ENCODE results near the gene GNRH2.

Gene GNRH2

GRCh38 chr20:3093861-3094361 lies 50.5 kb downstream of the GNRH2 start:
- TF ChIP-seq, protein P1, sequence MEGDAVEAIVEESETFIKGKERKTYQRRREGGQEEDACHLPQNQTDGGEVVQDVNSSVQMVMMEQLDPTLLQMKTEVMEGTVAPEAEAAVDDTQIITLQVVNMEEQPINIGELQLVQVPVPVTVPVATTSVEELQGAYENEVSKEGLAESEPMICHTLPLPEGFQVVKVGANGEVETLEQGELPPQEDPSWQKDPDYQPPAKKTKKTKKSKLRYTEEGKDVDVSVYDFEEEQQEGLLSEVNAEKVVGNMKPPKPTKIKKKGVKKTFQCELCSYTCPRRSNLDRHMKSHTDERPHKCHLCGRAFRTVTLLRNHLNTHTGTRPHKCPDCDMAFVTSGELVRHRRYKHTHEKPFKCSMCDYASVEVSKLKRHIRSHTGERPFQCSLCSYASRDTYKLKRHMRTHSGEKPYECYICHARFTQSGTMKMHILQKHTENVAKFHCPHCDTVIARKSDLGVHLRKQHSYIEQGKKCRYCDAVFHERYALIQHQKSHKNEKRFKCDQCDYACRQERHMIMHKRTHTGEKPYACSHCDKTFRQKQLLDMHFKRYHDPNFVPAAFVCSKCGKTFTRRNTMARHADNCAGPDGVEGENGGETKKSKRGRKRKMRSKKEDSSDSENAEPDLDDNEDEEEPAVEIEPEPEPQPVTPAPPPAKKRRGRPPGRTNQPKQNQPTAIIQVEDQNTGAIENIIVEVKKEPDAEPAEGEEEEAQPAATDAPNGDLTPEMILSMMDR (IDR thresholded peaks at IDR 0.05; ENCODE audit: control insufficient read depth, extremely low read depth, insufficient read depth), result no peak
- no peak overlapping the region for H3K4me3 ChIP-seq (ENCODE audit: low read depth, low read length)
- no peak for DNase-seq (ENCODE audit: low read depth)

DNA sequence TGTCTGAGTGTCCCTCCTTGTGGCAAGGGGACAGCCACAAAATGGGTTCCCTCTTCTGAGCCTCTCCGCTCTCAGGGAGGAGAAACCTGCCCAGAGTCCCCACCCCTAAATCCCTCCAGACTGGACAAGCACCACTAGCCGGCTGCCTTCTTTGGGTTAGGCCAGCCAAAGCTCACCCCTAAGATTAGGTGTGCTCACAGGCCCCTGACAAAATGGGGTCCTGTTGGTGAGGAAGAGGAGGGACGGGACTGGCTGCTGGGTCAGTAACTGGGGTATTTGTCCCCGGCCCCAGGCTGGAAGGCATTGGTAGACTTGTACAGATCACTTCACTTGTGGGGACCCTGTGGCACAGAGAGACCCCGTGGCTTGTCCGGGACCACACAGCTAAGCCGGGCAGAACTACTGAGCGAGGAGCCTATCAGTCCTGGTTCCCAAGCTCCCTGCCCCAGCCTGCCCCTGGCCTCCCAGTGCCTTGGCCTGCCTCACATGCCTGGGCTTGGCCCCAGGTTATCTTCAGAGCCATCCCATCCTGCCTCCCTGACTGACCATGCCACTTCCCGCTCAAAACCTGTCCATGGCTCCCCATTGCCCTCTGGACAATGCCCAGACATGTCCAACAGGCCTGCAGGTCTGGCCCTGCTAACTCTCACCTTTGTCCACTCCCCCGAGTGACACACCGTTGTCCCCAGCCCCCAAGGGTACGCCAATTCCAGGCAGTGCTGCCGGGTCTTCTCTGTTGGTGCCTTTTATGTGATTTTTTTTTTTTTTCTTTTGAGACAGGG lies 51.6 kb downstream of the GNRH2 start:
- TF ChIP-seq, protein P1 (IDR thresholded peaks at IDR 0.05; ENCODE audit: control insufficient read depth, extremely low read depth, insufficient read depth), result no peak
- no peak for DNase-seq (ENCODE audit: low read depth)

More for the DNA sequence above, 51.6 kb downstream of the GNRH2 start:
- H3K4me3 ChIP-seq (ENCODE audit: low read depth, low read length), result no peak overlapping the region

Data from LNCaP clone FGC (cell line).